Neural cell (in vitro differentiated cells): Measurements from ENCODE around the gene TLE3. TPM values are rescaled to one million over a fixed set of nuclear protein-coding genes. Genes with fewer than 3 reads are reported as not detected.
A peak's percentile ranks its signal among the peaks of the same experiment; 100 is the strongest.

Source experiments
- H2AFZ ChIP-seq: fragments of 200-600, 300-800 bp; sonication (generic), shearing (Covaris generic); 2 replicates; pipeline ENCODE4 v1.6.0; 2014; ENCODE audit warnings: low read depth, mild to moderate bottlenecking, antibody characterized with exemption, low read length, moderate library complexity
- H3F3A ChIP-seq: fragments of 200-600 bp; shearing (Covaris generic); 2 replicates; pipeline ENCODE4 v1.6.1; 2016; ENCODE audit warnings: mild to moderate bottlenecking, moderate library complexity, mixed read lengths, antibody characterized with exemption, low read length; ENCODE audit not compliant: insufficient read depth, poor library complexity, severe bottlenecking
- H3K27ac ChIP-seq: fragments of 200-600, 300-800 bp; sonication (generic), shearing (Covaris generic); 2 replicates; pipeline ENCODE4 v1.5.1; 2014; ENCODE audit warnings: mild to moderate bottlenecking, low read length, moderate library complexity
- H3K27me3 ChIP-seq: fragments of 300-800, 200-600 bp; sonication (generic), shearing (Covaris generic); 2 replicates; pipeline ENCODE4 v1.6.0; 2014; ENCODE audit warnings: mild to moderate bottlenecking, low read depth, low read length, moderate library complexity; ENCODE audit not compliant: insufficient read depth
- H3K36me3 ChIP-seq: fragments of 300-800, 200-600 bp; sonication (generic), shearing (Covaris generic); 2 replicates; pipeline ENCODE4 v1.5.1; 2014; ENCODE audit warnings: mild to moderate bottlenecking, antibody characterized with exemption, low read length, moderate library complexity; ENCODE audit not compliant: insufficient read depth
- H3K4me2 ChIP-seq: fragments of 300-800, 200-600 bp; sonication (generic), shearing (Covaris generic); 2 replicates; pipeline ENCODE4 v1.6.0; 2014; ENCODE audit warnings: mild to moderate bottlenecking, low read length
- H3K4me3 ChIP-seq: fragments of 300-800, 200-600 bp; sonication (generic), shearing (Covaris generic); 2 replicates; pipeline ENCODE4 v1.5.1; 2014; ENCODE audit warnings: mild to moderate bottlenecking, low read length, moderate library complexity
- H3K79me2 ChIP-seq: fragments of 200-600 bp; shearing (Covaris generic); replicated peaks from 2 replicates; pipeline ENCODE4 v1.6.0; 2014; ENCODE audit warnings: mild to moderate bottlenecking, low read length, moderate library complexity; ENCODE audit not compliant: insufficient read depth
- H3K9ac ChIP-seq: fragments of 300-800, 200-600 bp; sonication (generic), shearing (Covaris generic); 2 replicates; pipeline ENCODE4 v1.6.1; 2016; ENCODE audit warnings: mild to moderate bottlenecking, low read length, mixed read lengths
- H3K9me2 ChIP-seq: fragments of 200-600 bp; shearing (Covaris generic); 2 replicates; pipeline ENCODE4 v1.6.1; 2016; ENCODE audit warnings: mild to moderate bottlenecking, low read length, mixed read lengths; ENCODE audit not compliant: insufficient read depth
- H3K9me3 ChIP-seq: fragments of 200-600, 300-800 bp; sonication (generic), shearing (Covaris generic); 2 replicates; pipeline ENCODE4 v1.6.1; 2016; ENCODE audit warnings: mild to moderate bottlenecking, mixed run types, low read length, moderate library complexity, mixed read lengths
- H4K20me1 ChIP-seq: fragments of 200-600 bp; shearing (Covaris generic); 2 replicates; pipeline ENCODE4 v1.6.1; 2016; ENCODE audit warnings: mild to moderate bottlenecking, mixed run types; ENCODE audit not compliant: insufficient read depth
- EP300 ChIP-seq: fragments of 450-650 bp; conservative IDR thresholded peaks from 2 replicates; pipeline ENCODE4 v1.6.1; 2014; ENCODE audit warnings: antibody characterized with exemption, mild to moderate bottlenecking, moderate library complexity; ENCODE audit not compliant: poor library complexity, severe bottlenecking
- EZH2 ChIP-seq: fragments of 200-600, 300-800 bp; shearing (Covaris generic), sonication (generic); IDR thresholded peaks from 2 replicates; pipeline ENCODE4 v1.6.1; 2014; ENCODE audit warnings: antibody characterized with exemption, low read length, borderline replicate concordance, mild to moderate bottlenecking; ENCODE audit not compliant: insufficient read depth, poor library complexity, severe bottlenecking
- MXI1 ChIP-seq: fragments of 450-650 bp; conservative IDR thresholded peaks from 2 replicates; pipeline ENCODE4 v1.6.1; 2014; ENCODE audit warnings: antibody characterized with exemption, mild to moderate bottlenecking; ENCODE audit not compliant: poor library complexity, severe bottlenecking
- POLR2AphosphoS5 ChIP-seq: IDR thresholded peaks from 2 replicates; pipeline ENCODE4 v1.6.1; 2012
- RAD21 ChIP-seq: fragments of 450-650 bp; conservative IDR thresholded peaks from 2 replicates; pipeline ENCODE4 v1.6.1; 2014; ENCODE audit warnings: antibody characterized with exemption, mild to moderate bottlenecking, moderate library complexity
- REST ChIP-seq: IDR thresholded peaks from 2 replicates; pipeline ENCODE4 v1.6.1; 2012; ENCODE audit warnings: borderline replicate concordance
- SMC3 ChIP-seq: fragments of 450-650 bp; conservative IDR thresholded peaks from 2 replicates; pipeline ENCODE4 v1.6.1; 2014; ENCODE audit warnings: antibody characterized with exemption, mild to moderate bottlenecking, moderate library complexity; ENCODE audit not compliant: poor library complexity
- TAF1 ChIP-seq: IDR thresholded peaks from 2 replicates; pipeline ENCODE4 v1.6.1; 2012; ENCODE audit warnings: low read depth
- polyA plus RNA-seq: library from polyadenylated mRNA; depleted of rRNA; stranded (reverse); fragments of >200 nt; gene quantifications from 2 replicates; pipeline ENCODE4 v1.2.3, GENCODE V29; 2014
- TF ChIP-seq, protein P1 (sequence below): fragments of 450-650 bp; IDR thresholded peaks from 2 replicates; pipeline ENCODE4 v1.5.1; 2014; ENCODE audit warnings: antibody characterized with exemption, mild to moderate bottlenecking, moderate library complexity; ENCODE audit not compliant: poor library complexity, severe bottlenecking

The TLE3 gene
- polyA plus RNA-seq, 1 donor from 2014 or later, result 27.6 TPM

- Histone ChIP-seq H3K4me2 (no peak overlapping the region), H3K4me3 (no peak overlapping the region), H3K79me2 (peaks cover 65% of the 10 kb centered on the region), H3K9me3 (no peaks in the 10 kb centered on the region), H3K9ac (no peak overlapping the region), H2AFZ (no peak overlapping the region), H3F3A (peaks cover 8% of the 10 kb centered on the region), H3K27me3 (no peaks in the 10 kb centered on the region), H4K20me1 (no peaks in the 10 kb centered on the region), H3K36me3 (no peaks in the 10 kb centered on the region), H3K27ac (no peak overlapping the region), H3K9me2 (no peaks in the 10 kb centered on the region)
- TF ChIP-seq POLR2AphosphoS5 (no peak), EP300 (no peak), SMC3 (no peak), RAD21 (no peak), EZH2 (no peak), REST (no peak), MXI1 (no peak), TAF1 (no peak)
- TF ChIP-seq, protein P1, sequence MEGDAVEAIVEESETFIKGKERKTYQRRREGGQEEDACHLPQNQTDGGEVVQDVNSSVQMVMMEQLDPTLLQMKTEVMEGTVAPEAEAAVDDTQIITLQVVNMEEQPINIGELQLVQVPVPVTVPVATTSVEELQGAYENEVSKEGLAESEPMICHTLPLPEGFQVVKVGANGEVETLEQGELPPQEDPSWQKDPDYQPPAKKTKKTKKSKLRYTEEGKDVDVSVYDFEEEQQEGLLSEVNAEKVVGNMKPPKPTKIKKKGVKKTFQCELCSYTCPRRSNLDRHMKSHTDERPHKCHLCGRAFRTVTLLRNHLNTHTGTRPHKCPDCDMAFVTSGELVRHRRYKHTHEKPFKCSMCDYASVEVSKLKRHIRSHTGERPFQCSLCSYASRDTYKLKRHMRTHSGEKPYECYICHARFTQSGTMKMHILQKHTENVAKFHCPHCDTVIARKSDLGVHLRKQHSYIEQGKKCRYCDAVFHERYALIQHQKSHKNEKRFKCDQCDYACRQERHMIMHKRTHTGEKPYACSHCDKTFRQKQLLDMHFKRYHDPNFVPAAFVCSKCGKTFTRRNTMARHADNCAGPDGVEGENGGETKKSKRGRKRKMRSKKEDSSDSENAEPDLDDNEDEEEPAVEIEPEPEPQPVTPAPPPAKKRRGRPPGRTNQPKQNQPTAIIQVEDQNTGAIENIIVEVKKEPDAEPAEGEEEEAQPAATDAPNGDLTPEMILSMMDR, result no peak
Observed at GRCh38 chr15:70088887-70089691, 8.6 kb downstream of the TLE3 start.

- TF ChIP-seq POLR2AphosphoS5 (peak; percentile 7), RAD21 (no peak), REST (no peak)
- no peak overlapping the region for H3K4me3 ChIP-seq
- H3K9ac ChIP-seq, result no peak overlapping the region
- no peaks in the 10 kb centered on the region for H3K36me3 ChIP-seq
- no peak overlapping the region for H2AFZ ChIP-seq
- H3K9me3 ChIP-seq, result no peaks in the 10 kb centered on the region
- H3K27ac ChIP-seq, result no peak overlapping the region
- peaks cover 8% of the 10 kb centered on the region for H3F3A ChIP-seq
- no peaks in the 10 kb centered on the region for H3K27me3 ChIP-seq
- H3K4me2 ChIP-seq, result peak overlapping the region; percentile 32
- H3K9me2 ChIP-seq, result no peaks in the 10 kb centered on the region
- peaks cover 65% of the 10 kb centered on the region for H3K79me2 ChIP-seq
- H4K20me1 ChIP-seq, result no peaks in the 10 kb centered on the region
Observed at GRCh38 chr15:70088455-70088854, 9.3 kb downstream of the TLE3 start.
